NOMO-1 (cell line): ENCODE measurements around the gene CACNA1S.

Source experiments
- DNase-seq, 2 experiments: peaks; one replicate each; lab custom pipeline; 2025; ENCODE audit not compliant: unreplicated experiment in 2 of 2; lab: John Stamatoyannopoulos, UW

CACNA1S gene

DNA sequence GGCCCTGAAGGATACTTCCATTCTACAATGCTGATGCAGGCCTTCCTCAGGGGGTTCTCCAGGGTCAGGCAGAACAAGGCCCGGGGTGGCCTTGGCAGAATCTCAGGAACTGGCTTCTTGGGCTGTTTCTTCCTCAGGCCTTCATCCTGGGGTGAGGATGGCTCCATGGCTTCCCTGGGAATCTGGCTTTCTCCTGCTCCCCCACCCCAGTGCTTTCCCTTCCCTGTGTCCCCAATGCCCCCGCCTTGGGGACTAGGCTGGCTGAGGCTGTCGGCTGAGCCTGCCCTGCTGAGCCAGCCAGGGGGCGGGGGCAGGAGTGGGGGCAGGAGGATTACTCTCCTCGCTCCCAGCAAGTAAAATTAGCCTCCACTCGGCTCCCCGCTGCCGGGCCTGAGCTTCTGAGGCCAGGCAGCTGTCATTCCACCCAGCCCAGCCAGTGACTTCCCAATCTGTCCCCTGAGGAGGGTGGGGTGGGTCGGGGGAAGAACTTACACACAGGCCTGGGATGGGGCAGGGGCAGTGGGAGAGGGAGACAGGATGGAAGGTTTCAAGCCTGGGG, at the start of gene CACNA1S:
Gene CACNA1S (minus strand): TSS at position 254 of the 559 bp plus-strand sequence. CDS start 87 bp downstream, at position 167.
- no peak for DNase-seq

DNA sequence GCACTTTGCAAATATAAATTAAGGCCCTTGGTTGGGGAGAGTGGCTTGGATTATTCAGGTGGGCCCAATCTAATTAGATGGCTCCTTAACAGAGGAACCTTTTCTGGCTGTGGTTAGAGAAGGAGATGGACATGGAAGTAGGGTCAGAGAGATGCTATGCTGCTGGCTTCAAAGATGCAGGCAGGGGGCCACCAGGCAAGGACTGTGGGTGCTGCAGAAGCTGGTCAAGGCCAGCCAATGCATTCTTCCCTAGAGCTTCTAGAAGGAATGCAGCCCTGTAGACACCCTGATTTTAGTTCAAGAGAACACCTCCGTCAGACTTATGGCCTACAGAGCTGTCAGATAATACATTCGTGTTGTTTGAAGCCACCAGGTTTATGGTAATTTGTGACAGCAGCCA, 45.7 kb upstream of the CACNA1S start:
- DNase-seq: no peak

DNA sequence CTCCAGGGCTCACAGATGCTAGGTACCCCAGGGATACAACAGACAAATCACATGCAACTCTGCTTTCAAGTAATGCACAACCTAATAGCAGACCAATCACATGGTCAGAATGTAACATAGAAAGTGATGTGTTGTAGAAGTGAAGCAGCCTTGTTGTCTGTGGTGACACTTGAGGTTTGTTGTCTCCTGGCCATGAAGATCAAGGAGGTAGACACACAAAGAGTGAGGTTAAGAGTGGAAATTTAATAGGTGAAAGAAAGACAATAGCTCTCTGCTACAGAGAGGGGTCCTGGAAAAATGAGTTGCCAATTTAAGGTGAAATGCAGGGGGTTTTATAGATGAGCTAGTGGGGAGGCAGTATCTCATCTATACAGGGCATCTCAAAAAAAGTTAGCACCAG, 44.6 kb upstream of the CACNA1S start:
- no peak for DNase-seq

DNA sequence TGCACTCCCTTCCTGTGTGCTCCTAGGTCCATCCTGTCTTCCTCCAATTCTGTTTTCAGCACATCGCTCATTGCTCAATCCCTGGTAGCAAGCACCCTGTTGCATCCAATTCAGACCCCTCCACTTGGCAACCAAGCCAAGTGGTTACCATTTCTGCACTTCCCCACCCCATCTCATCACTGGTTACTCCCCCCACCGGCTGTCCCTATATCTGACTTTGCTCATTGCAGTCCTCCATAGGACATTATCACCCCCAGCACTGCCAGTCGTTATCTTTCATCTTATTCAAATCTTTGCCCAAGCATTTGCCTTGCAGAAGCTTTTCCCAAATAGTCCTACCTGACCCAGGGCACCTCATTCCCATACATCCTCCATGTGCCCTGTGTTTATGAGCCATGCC, 44.1 kb upstream of the CACNA1S start:
- DNase-seq: no peak

DNA sequence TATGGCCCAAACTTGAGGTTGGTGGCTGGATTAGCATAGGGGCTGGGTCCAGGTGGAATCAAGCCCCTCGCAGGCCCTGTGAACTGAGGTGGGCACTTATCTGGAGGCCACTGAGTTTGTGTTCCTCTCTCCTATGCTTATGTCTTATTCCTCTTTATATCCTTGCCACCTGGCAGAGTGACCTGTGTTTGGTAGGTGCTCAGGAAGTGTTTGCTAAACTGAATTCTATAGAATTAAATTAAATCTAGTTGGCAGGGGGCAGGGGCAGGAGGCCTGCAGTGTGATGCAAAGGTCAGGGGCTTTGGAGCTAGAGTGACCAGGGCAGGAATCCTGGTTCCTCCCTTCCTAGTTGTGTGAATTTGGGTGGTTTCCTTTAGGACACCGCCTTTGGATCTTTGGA, 43.1 kb upstream of the CACNA1S start:
- no peak for DNase-seq

DNA sequence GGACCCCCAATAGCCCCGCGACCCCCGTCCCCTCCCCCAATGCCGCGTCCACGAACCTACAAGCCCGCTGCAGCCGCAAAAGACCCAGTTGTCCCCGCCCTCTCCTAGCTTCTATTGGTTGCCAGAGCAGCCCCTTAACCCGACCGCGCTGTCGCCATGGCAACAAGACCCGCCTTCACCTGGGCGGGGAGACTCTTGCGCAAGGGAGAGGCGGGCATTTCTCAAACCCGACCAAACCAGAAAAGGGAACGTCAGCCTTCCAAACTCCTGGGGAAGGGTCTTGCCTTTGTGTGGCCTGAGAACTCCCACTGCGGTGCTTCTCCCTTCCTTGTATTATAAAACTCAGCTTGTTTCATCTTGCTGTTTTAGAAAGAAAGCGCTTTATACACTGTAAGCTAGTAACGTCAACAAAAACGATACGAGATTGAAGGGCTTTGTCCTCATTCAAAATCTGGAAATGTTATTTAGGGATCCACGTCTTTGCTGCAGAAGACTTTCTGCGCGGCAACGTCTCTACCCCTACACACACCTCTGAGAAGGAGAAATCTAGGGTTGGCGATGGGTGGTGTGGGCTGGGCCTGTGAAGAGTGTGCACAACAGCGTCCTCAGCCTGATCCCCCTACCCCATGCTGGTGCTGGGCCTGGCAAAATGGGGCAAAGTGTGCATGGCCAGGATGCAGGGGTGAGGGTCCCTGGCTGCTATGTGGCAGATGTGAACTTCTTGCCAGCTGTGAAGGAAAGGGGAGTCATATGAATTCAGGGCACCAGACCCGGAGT, 42.4 kb upstream of the CACNA1S start, which contains the start of gene TMEM9:
Gene TMEM9 (minus strand): TSS at position 86 of the 777 bp plus-strand sequence. CDS start 551 bp downstream, outside the sequence.
- DNase-seq: peak; percentile 80 to 88

DNA sequence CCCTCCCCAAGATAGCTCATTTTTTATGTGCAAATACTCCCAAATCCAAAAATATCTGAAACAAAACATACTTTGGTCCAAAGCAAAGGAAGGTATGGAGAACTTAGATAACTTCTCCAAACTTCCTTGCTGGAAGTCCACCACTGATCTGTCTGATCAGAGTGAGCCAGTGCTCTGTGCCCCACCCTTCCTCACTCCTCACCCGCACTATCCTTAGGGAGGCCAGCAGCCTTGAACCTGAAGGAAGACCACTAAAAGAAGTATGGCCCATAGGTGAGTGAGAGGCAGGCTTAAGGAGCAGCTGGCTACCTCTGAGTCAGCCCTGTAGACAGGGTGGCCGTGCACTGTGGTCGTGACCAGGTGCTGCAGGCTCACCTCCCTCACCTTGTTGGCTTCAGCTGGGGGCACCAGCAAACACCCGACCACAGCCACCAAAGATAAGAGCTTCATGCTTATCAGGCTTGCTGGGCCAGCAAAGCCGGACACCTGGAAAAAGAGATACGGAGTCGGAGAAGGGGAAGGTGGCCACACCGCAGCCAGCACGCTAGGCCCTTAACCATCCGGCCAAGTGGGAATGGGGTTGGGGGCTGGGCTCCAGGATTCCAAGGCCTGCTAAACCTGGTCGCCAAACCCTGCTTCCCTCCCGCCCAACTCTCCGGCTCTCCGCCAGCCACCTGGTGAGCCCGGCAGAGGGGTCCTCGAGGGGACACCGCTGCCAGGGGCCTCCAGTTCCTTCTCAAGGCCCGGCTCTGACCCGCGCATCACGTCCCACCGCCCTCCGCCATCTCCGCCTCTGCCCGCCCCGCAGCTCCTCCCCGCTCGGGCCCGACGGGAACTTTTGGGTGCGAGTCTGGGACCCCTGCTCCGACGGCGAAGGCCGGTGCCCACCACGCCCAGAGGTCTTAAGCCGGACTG, 41.5 kb upstream of the CACNA1S start:
- DNase-seq: peak; percentile 63 to 69

DNA sequence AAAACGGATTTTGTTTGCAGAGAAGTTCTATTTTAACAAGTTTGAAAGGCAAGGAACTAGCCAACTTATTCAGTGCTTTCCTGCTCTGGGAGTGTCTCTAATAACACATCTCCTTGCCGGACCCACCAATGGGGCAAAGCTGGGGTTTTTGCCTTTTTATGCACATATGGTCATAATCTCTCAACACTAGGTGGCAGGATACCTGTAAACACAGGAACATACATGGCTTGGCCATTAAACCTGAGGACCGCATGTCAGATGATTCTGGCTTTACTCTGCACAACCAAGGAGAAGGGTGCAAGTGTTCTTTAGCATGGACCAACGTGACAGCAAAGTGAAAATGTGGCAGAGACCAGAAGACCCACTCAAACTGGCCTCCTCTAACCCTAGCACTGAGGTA, 37.2 kb upstream of the CACNA1S start:
- DNase-seq: peak in 1 of 2 experiments; percentile 29

DNA sequence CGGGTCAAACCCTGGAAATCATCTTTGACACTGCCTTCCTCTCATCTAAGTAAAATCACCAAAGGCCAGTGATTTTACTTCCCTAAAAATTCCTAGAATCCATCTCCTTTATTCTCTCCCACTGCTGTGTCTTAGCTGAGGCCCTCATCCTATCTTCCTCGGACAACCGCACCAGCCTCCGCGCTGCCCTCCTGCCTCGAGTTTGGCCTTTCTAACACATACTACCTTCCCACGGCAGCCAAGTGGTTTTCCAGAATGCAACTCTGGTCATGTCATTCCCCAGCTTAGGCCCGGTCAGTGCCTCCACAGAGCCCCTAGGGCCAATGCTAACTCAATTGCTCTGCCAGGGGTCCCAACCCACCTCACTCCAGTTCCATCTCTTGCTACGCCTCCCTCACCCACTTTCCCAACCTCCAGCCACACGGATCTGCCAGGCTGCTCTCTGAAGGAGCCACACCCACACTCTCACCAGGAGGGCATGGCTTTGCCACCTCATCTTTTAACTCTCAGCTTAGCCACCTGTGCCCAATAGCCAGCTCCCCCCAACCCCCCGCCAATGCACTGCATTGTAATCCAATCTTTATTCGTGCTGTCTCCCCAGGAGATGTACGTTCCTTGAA, 35.3 kb upstream of the CACNA1S start:
- DNase-seq: no peak

DNA sequence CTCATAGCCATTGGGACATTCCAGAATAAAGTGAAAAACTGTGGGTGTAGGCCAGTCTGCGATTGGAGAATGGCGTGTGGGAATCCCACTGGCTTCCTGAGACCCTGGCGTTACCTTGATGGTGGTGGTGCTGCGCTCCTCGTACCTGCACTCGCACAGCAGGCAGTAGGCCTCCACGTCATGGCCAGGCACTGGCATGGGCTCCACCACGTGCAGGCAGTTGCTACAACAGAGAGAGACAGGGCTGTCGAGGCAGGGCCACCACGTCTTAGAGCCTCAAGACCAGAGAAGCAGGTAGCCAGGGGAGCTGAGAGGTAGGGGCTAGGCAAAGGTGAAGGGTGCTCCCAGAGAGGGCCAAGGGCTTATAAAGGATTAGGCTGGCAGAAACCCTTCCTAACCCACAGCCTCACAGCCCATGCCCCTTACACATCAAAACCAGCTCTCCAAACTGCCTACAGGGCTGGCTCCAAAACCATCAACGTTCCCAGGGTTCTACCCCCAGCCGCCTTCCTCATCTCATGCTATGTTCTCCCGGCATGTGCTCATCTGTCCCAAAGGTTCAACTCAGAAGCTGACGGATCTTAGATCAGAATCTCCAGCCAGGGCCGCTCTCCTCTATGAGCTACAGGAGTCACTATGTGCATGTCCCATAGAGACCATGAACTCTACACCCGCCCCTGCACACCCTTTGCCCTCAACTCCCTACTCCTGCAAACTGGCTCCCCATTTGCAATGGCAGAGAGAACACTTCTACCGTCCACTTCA, 34.6 kb upstream of the CACNA1S start:
- no peak for DNase-seq

DNA sequence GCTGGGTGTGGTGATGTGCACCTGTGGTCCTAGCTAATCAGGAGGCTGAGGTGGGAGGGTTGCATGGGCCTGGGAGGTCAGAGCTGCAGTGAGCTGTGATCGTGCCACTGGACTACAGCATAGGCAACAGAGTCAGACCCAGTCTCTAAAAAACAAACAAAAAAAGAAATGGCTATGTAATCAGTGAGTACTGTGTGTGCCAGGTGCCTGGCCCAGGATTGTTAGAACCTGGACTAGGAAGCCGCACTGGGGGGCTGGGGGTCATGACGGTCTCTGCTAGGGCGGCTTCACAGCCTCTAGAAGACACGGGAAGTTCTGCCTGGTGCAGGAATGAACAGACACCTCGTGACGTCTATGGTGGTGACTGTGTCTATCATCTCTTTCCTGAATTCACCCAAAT, 33.6 kb upstream of the CACNA1S start:
- DNase-seq: no peak

DNA sequence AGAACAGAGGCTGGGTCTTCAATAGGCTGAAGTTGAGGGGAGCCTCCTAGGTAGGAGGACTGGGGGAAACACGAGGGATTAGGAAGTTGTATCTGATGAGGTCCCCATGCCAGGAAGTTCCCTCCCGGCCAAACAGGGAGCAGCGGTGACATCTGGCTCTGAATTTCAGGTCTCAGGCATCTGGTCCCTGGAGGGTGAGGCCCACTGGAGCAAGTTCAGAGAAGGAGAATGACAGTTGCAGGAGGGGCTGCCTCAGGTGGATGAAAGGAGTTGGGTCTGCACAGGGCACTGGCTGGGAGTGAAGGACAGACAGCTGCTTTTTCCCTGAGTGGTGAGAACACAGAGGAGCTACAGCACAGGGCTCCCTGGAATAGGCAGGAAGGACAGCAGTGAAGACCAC, 32.9 kb upstream of the CACNA1S start:
- no peak for DNase-seq

DNA sequence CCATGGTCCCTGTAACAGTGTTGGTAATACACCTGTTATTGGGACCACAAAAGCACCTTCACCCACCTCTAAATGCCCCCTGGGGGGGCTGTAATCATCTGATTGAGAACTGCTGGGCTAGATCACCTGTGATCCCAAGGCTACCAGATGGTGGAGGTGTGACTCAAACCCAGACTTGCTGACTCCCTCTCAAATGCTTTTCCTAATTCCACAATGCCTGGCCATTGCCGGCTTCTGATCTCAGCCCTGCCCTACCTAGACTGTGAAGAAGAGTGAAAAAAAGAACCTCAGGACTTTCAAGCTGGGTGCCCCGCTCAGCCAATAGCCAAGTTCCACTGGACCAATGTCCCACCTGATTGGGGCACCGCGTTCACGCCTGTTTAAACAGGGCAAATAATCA, 32.5 kb upstream of the CACNA1S start:
- no peak for DNase-seq

DNA sequence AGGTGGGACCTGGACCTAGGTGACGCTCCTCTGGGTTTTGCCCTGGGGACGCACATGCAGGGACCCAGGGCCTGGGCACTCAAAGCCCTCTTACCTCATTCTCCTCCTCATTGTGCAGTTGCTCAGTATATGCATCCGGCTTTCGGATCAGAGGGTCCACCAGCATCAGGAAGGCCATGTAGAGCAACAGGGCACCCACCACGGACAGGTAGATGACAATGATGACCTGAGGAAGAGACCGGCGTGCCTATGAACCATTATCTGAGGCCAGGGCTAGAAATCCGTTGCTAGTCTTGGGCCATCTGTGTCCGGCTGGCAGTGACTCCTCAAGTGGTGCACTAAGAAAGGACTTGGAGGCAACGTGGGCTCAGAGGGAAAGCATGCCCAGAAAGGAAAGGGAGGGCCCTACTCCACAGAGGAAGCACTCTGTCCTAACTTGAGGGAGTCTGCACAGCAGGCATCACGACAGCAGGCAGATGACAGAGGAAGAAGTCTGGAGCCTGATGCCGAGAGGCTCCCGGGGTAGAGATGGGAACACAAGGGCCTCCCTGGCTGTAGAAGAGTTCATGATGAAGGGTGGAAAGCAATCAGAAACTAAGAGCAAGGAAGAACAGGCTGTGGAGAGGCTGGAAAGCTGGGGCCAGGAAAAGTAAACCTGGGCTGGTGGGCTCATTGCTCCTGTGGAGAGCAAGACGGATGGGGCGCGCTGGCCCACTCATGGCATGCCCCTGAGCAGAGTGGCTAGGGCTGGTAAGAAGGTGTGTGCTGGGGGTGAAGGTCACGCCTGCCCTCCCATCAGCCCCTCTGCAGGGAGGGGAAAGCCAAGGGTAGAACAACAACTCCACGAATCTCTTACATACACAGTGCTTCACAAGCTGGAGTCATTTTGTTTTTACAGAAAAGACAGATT, 31.8 kb upstream of the CACNA1S start:
- no peak for DNase-seq

DNA sequence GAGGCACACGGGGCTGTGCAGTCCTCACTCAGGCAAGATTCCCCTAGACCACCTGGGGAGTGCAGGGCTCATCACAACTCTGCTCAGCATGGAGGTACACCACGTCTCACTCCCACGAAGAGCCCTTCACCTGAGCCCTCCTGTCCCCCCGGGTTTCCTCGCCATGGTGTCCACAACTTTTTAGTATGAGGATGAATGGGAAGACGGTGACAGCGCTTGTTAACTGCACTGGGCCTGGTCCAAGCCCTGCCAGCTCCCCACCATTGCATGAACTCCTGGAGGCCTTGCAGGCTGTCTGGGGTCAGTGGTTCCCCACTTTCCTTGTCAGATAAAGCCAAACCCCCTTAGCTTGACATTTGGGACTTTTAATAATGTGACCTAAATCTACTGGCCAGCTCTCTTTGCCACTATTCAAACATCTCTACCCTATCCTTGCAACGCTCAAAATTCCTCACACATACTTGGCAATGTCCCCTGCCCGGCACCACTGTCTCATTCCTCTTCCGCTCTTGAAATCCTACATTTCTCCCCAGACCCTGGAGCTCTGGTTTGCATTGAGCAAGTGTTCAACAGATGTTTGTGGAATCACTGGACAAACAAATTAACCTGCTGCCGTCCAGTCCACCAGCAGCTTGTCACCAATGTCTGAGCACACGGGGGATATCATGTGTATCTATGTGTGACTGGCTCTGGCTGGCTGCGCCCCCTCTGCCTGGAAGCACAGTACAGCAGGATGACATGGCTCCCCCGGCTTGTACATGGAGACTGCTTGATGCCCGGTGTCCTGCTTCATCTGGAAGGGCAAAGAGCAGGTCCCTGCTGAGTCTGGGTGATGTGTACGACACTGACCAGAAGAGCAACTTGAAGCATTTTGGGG, 30.9 kb upstream of the CACNA1S start:
- DNase-seq: no peak

DNA sequence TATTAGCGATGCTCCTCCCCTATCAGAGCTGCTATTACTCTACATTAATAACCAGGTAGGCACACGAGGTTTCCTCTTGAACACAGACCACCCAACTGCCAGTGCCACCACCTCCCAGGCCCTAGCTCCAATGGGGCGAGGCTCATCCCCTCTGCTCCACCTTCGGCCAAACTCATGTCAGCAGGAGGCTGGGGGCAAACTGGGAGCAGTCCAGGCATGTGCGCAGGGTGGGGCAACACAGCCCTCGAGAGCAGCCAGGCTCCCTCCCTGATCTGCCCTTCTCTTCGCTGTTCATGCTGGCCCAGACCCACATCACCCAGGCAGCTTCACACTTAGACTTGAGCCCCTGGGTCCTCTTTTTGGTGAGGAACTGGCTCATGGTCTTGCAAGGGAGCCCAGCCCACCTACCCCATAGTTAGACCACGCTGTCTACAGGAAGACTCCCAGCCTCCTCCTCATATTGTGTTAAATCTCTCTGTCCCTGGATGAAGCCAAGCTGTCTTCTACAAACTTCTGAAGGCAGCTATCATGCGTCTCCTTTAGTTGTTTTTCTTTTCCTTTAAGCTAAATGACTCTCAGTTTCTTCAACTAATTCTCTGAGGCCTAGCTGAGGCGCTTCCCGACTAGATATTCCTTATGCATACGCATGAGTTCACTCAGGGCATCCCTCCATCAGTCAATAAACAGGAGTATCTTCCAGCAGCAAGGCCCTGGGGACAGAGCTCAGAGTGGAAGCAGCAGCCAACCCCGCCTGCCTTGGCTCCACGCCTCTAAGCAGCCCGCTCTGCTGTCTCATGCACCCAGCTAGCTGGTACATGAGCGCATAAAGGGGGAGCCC, 30.0 kb upstream of the CACNA1S start:
- no peak for DNase-seq

DNA sequence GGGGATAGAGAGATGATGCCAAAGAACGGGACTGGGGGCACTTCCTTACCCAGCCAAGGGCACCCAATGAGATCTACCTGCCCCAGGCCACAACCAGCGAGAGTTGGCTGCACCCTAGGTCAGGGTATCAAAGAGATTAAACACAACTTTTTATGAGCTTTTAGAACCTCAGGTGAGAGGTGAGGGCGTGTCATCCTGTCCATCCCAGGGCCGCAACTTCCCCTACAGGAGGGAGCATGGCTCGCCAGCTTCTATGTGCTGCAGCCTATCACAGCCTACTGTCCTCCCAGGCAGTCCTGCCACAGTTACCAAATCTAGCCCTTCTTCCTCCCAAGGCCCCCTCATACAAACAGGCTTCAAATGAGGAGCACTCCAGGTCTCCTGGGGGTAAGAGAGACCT, 29.2 kb upstream of the CACNA1S start:
- DNase-seq: no peak

DNA sequence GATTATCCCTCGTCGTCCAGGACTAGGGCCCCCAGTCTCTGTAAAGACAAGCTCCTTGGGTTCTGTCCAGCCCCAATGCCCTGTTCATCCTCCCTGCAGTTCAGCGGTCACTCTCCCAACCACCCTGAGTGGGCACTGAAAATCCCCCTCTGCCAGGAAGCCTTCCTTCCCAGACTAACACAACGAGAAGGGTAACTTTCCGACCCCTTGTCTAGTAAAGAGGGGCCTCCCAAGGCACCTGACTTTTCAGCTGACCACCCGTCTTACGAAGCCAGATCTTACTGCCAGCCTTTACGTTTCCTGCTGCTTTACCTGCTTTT, 28.7 kb upstream of the CACNA1S start:
- DNase-seq: no peak
